WTC11 (cell line): ENCODE results near the gene SYNCRIP. TPM values are rescaled to one million over a fixed set of nuclear protein-coding genes. Genes with fewer than 3 reads are reported as not detected.

Source experiments
- ATAC-seq: fragments of 200-7000 bp; cut with Tn5 transposase; 2 replicates; pipeline ENCODE4 v1.10.0; 2021; ENCODE audit warnings: mild to moderate bottlenecking, moderate library complexity
- CTCF ChIA-PET: fragments of 300-600 bp; sonication (Branson Sonifier 250); formaldehyde crosslinking; loops from one replicate; lab custom pipeline; 2021; ENCODE audit warnings: antibody characterized with exemption; lab: Charles Lee
- POLR2A ChIA-PET: fragments of 350-600 bp; sonication (Branson Sonifier 250); formaldehyde crosslinking; loops from one replicate; lab custom pipeline; 2021; ENCODE audit warnings: antibody characterized with exemption; lab: Charles Lee
- DNase-seq: peaks from one replicate; pipeline ENCODE4 v3.0.0; 2021; ENCODE audit warnings: low spot score
- H3K27ac Mint-ChIP-seq: 2 replicates; pipeline ENCODE4 v1.8.0; 2021; ENCODE audit warnings: mixed read lengths
- H3K27me3 Mint-ChIP-seq: 2 replicates; pipeline ENCODE4 v1.8.0; 2021; ENCODE audit warnings: low read depth, mild to moderate bottlenecking, moderate library complexity, mixed read lengths
- H3K36me3 Mint-ChIP-seq: 2 replicates; pipeline ENCODE4 v1.8.0; 2021; ENCODE audit warnings: mixed read lengths
- H3K4me1 Mint-ChIP-seq: 2 replicates; pipeline ENCODE4 v1.8.0; 2022; ENCODE audit warnings: mixed read lengths
- H3K4me3 Mint-ChIP-seq: 2 replicates; pipeline ENCODE4 v1.8.0; 2021; ENCODE audit warnings: mild to moderate bottlenecking, moderate library complexity, mixed read lengths
- H3K9me3 Mint-ChIP-seq: 2 replicates; pipeline ENCODE4 v1.8.0; 2021; ENCODE audit warnings: mixed read lengths
- ATF1 ChIP-seq: sonication (generic); formaldehyde crosslinking; IDR thresholded peaks from 2 replicates; pipeline ENCODE4 v1.8.1; 2023; ENCODE audit warnings: mild to moderate bottlenecking, moderate library complexity, missing genetic modification reagents
- EMX1 ChIP-seq: fragments of 250-450 bp; sonication (Bioruptor Pico); IDR thresholded peaks from 2 replicates; pipeline ENCODE4 v1.8.0; 2021; ENCODE audit warnings: mild to moderate bottlenecking
- ESRRA ChIP-seq: sonication (generic); formaldehyde crosslinking; IDR thresholded peaks from 2 replicates; pipeline ENCODE4 v1.8.1; 2022; ENCODE audit warnings: mild to moderate bottlenecking, missing genetic modification reagents, borderline replicate concordance
- GTF2I ChIP-seq: fragments of 250-450 bp; sonication (Bioruptor Pico); conservative IDR thresholded peaks from 2 replicates; pipeline ENCODE4 v1.4.0; 2021; ENCODE audit warnings: mild to moderate bottlenecking
- KAT7 ChIP-seq: sonication (generic); formaldehyde crosslinking; IDR thresholded peaks from 2 replicates; pipeline ENCODE4 v1.8.1; 2023; ENCODE audit warnings: missing genetic modification reagents, mild to moderate bottlenecking, borderline replicate concordance
- NFATC4 ChIP-seq: fragments of 250-450 bp; sonication (Bioruptor Pico); IDR thresholded peaks from 2 replicates; pipeline ENCODE4 v1.9.0; 2021; ENCODE audit warnings: mild to moderate bottlenecking
- NR2C2 ChIP-seq: sonication (generic); formaldehyde crosslinking; IDR thresholded peaks from 2 replicates; pipeline ENCODE4 v1.8.0; 2022; ENCODE audit warnings: mild to moderate bottlenecking, missing genetic modification reagents
- total RNA-seq: library from RNA; stranded (reverse); gene quantifications from 3 replicates; pipeline ENCODE4 v1.2.3, GENCODE V29; 2021
- TF ChIP-seq, protein P1 (sequence below): sonication (generic); formaldehyde crosslinking; IDR thresholded peaks from 2 replicates; pipeline ENCODE4 v1.8.0; 2022; ENCODE audit warnings: mild to moderate bottlenecking, missing genetic modification reagents
- TF ChIP-seq, protein P2 (sequence below): fragments of 250-450 bp; sonication (Bioruptor Pico); IDR thresholded peaks from 2 replicates; pipeline ENCODE4 v1.8.0; 2021; ENCODE audit warnings: mild to moderate bottlenecking
- TF ChIP-seq, protein P3 (sequence below): sonication (generic); formaldehyde crosslinking; IDR thresholded peaks from 2 replicates; pipeline ENCODE4 v1.8.0; 2023; ENCODE audit warnings: mild to moderate bottlenecking, missing genetic modification reagents

The SYNCRIP gene
- total RNA-seq, 1 experiment from 2014 or later = 150 TPM

DNA sequence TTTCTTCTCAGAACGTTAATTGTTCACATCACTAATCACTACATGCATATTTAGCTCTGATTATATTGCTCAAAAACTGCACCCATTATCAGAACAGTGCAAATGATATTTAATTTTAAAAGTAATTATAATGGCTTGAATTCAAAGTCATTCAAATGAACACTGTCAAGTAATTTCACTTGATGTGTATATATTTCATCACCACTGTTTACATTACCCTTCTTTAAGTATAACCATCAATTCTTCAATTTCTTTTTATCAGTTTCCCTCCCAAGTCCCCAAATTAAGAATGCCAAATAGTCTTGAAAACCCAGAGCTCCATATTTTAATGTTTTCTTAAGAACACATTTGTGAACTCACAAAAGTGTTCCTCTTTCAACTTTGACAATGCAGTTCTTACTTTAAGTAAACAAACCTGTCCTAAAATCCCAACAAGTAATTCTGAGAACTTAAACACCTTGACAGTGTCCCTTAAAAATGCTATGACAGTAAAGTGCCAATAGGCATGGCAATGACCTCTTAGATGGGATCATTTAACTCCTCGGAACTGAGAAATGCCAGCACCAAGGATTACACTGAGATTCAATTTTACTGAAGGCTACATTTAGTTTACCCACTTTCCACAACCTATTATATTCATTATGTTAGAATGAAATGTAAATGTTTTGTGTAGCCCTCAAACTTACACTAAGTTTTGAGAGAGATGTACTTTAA is 32.3 kb downstream of the SYNCRIP start (continued):
- TF ChIP-seq KAT7 (CRISPR knock-in tag) (no peak), EMX1 (CRISPR knock-in tag) (no peak), GTF2I (CRISPR knock-in tag) (no peak), NR2C2 (no peak)
- TF ChIP-seq, protein P1, sequence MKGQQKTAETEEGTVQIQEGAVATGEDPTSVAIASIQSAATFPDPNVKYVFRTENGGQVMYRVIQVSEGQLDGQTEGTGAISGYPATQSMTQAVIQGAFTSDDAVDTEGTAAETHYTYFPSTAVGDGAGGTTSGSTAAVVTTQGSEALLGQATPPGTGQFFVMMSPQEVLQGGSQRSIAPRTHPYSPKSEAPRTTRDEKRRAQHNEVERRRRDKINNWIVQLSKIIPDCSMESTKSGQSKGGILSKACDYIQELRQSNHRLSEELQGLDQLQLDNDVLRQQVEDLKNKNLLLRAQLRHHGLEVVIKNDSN (CRISPR knock-in tag) = no peak

DNA sequence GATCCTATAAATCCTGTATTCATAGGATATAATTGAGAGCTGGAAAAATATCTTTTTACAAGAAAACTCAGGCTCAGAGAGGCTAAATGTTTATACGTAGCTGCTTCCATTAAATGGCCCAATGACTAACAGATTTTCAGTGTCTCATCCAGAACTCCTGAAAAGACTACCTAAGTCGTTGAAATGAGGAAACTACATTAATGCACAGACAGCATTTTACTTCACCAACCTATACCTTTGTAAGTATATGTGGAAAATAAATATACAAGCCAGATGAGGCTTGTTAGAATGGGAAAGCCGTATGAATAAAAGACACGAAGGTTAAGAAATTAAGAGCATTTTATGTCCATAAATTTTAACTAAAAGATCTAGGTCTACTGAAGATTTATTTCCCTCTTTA is 40.6 kb downstream of the SYNCRIP start:
- Mint-ChIP-seq H3K4me1 (peaks cover 11% of the 10 kb centered on the region), H3K36me3 (no peaks in the 10 kb centered on the region), H3K9me3 (no peaks in the 10 kb centered on the region), H3K4me3 (no peak overlapping the region), H3K27me3 (no peaks in the 10 kb centered on the region), H3K27ac (no peak overlapping the region)
- TF ChIP-seq ESRRA = no peak
- POLR2A ChIA-PET = interaction anchor here (1.0 kb wide), 1 partner anchor 9 kb away, joined by 3 read pairs; no protein-coding TSS in a partner anchor
- ATAC-seq (no peak), DNase-seq (no peak)
- CTCF ChIA-PET = no interaction called here

DNA sequence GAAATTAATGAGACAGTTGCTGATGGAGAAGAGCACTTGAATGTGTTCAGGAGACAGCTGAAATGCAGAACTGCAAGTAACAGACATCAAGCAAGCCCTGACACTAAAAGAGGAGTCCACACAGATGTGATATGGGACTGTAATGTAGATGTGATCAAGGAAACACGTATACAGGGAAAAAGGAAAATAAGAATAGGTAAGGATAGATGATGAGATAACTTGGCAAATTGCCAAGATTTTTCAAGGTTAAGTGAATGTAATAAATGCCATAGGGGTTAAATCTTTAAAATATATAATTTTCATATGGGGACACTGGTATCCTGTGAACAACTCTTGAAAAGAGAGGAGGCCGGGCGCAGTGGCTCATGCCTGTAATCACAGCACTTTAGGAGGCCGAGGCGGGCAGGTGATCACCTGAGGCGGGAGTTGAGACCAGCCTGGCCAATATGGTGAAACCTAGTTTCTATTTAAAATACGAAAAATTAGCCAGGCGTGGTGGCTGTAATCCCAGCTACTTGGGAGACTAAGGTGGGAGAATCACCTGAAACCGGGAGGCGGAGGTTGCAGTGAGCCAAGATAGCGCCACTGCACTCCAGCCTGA is 41.9 kb downstream of the SYNCRIP start:
- no peak overlapping the region for H3K4me3 Mint-ChIP-seq
- H3K9me3 Mint-ChIP-seq = no peaks in the 10 kb centered on the region
- ATAC-seq (peak; percentile 11), DNase-seq (no peak)
- no peak for TF ChIP-seq NFATC4
- TF ChIP-seq, protein P2, sequence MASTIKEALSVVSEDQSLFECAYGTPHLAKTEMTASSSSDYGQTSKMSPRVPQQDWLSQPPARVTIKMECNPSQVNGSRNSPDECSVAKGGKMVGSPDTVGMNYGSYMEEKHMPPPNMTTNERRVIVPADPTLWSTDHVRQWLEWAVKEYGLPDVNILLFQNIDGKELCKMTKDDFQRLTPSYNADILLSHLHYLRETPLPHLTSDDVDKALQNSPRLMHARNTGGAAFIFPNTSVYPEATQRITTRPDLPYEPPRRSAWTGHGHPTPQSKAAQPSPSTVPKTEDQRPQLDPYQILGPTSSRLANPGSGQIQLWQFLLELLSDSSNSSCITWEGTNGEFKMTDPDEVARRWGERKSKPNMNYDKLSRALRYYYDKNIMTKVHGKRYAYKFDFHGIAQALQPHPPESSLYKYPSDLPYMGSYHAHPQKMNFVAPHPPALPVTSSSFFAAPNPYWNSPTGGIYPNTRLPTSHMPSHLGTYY = 0 out of 2 replicates have a peak, but pooled peaks have one; percentile 25
- CTCF ChIA-PET = no interaction called here
- POLR2A ChIA-PET = interaction anchor here (0.5 to 0.6 kb wide), 2 partner anchors 29 to 39 kb away, joined by 3 to 4 read pairs; no protein-coding TSS in a partner anchor
- peak overlapping the region; percentile 55 for H3K27ac Mint-ChIP-seq
- peaks cover 4% of the 10 kb centered on the region for H3K27me3 Mint-ChIP-seq
- H3K4me1 Mint-ChIP-seq = peaks cover 5% of the 10 kb centered on the region
- H3K36me3 Mint-ChIP-seq = no peaks in the 10 kb centered on the region

DNA sequence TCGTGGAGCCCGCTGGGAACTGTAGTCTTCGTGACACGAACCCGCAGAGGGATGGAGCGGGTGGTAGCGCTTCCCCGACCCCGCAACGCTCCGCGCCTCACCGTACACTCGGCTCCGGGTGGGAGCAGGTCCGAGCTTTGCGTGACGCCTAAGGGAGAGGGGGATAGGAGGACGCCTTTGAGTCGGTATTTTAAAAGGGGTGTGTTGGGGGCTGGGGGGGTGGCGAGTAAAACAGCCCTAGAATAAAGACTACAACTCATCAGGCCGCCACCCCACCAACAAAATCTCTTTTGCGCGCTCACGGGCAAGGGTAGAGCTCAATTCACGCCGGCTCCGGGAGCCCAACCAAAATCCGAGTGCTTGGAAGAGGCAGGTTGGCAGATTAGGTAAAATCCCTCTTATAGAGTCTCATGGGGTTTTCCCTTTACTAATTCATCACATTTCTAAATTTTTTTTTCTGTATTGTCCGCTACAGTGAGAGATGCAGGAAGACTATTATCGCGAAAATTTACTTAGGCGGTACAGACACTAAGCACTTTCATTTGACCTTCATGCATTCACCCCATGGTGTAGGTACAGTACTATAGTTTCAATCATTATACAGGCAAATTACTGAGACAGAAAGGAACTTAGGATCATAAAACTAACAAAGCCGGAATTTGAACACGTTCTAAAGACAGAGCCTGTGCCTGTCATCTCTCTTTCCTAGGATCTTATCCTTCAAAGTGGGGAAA is 48.3 kb downstream of the SYNCRIP start:
- Mint-ChIP-seq H3K27ac (peak overlapping the region; percentile 97), H3K4me3 (peak overlapping the region; percentile 96), H3K27me3 (peaks cover 18% of the 10 kb centered on the region), H3K9me3 (peaks cover 5% of the 10 kb centered on the region), H3K36me3 (peaks cover 5% of the 10 kb centered on the region), H3K4me1 (peaks cover 16% of the 10 kb centered on the region)
- POLR2A ChIA-PET = interaction anchor here (0.6 to 2.2 kb wide), 5 partner anchors 35 to 145 kb away, joined by 4 to 19 read pairs (median 5); partner anchors contain the start of gene SYNCRIP
- TF ChIP-seq, protein P3, sequence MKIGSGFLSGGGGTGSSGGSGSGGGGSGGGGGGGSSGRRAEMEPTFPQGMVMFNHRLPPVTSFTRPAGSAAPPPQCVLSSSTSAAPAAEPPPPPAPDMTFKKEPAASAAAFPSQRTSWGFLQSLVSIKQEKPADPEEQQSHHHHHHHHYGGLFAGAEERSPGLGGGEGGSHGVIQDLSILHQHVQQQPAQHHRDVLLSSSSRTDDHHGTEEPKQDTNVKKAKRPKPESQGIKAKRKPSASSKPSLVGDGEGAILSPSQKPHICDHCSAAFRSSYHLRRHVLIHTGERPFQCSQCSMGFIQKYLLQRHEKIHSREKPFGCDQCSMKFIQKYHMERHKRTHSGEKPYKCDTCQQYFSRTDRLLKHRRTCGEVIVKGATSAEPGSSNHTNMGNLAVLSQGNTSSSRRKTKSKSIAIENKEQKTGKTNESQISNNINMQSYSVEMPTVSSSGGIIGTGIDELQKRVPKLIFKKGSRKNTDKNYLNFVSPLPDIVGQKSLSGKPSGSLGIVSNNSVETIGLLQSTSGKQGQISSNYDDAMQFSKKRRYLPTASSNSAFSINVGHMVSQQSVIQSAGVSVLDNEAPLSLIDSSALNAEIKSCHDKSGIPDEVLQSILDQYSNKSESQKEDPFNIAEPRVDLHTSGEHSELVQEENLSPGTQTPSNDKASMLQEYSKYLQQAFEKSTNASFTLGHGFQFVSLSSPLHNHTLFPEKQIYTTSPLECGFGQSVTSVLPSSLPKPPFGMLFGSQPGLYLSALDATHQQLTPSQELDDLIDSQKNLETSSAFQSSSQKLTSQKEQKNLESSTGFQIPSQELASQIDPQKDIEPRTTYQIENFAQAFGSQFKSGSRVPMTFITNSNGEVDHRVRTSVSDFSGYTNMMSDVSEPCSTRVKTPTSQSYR = peak; percentile 46; the same call in 1 of the 2 replicates
- TF ChIP-seq ATF1 (CRISPR knock-in tag) (no peak), ESRRA (no peak), NR2C2 (0 out of 2 replicates have a peak, but pooled peaks have one; percentile 5)
- CTCF ChIA-PET = interaction anchor here (0.9 to 1.5 kb wide), 3 partner anchors 14 to 820 kb away, joined by 3 to 5 read pairs (median 4); no protein-coding TSS in a partner anchor
- DNase-seq (no peak), ATAC-seq (peak; percentile 8)
